Keratinocyte (primary cell): ENCODE measurements around the gene MAP2K5. TPM values are rescaled to one million over a fixed set of nuclear protein-coding genes. Genes with fewer than 3 reads are reported as not detected.

Experiments used
- DNase-seq: peaks from one replicate; pipeline ENCODE4 v3.0.0-alpha.2; 2011; ENCODE audit warnings: low read depth, missing footprints, low spot score
- FAIRE-seq: peaks from 2 replicates; lab custom pipeline; 2011; peaks lifted over from hg19 to GRCh38; lab: Jason Lieb, UNC
- H2AFZ ChIP-seq: 2 replicates; pipeline ENCODE4 v1.6.0; 2012; ENCODE audit warnings: low read length, control low read depth, inconsistent platforms; ENCODE audit not compliant: control insufficient read depth
- H3K27ac ChIP-seq: 2 replicates; pipeline ENCODE4 v1.5.1; 2011; ENCODE audit warnings: low read length; ENCODE audit not compliant: control insufficient read depth, insufficient read depth
- H3K27me3 ChIP-seq: 3 replicates; pipeline ENCODE4 v1.6.0; 2011; ENCODE audit warnings: low read length; ENCODE audit not compliant: control insufficient read depth, insufficient read depth; ENCODE audit errors: extremely low read depth
- H3K36me3 ChIP-seq, 2 experiments: 2 replicates in 1 of 2; 3 replicates in 1 of 2; pipeline ENCODE4 v1.5.1; 2011; ENCODE audit warnings: low read length in 2 of 2, mild to moderate bottlenecking in 1 of 2; ENCODE audit not compliant: control insufficient read depth in 2 of 2, insufficient read depth in 2 of 2; ENCODE audit errors: extremely low read depth in 1 of 2
- H3K4me1 ChIP-seq: 3 replicates; pipeline ENCODE4 v1.5.1; 2011; ENCODE audit warnings: low read length; ENCODE audit not compliant: control insufficient read depth, insufficient read depth; ENCODE audit errors: extremely low read depth
- H3K4me2 ChIP-seq: 3 replicates; pipeline ENCODE4 v1.6.0; 2011; ENCODE audit warnings: low read depth, low read length; ENCODE audit not compliant: control insufficient read depth, insufficient read depth; ENCODE audit errors: extremely low read depth
- H3K4me3 ChIP-seq, 3 experiments: fragments of 200-600 bp in 1 of 3; sonication (generic) in 1 of 3; 2 replicates in 2 of 3; 3 replicates in 1 of 3; pipeline ENCODE4 v1.5.1; 2011 to 2016; ENCODE audit warnings: low read length in 3 of 3, mild to moderate bottlenecking in 3 of 3, control low read depth in 2 of 3, inconsistent platforms in 1 of 3, low read depth in 1 of 3, mixed read lengths in 1 of 3, mixed run types in 1 of 3, moderate library complexity in 1 of 3; ENCODE audit not compliant: control insufficient read depth in 2 of 3, insufficient read depth in 2 of 3; ENCODE audit errors: extremely low read depth in 1 of 3
- H3K79me2 ChIP-seq: 2 replicates; pipeline ENCODE4 v1.6.0; 2012; ENCODE audit warnings: low read length; ENCODE audit not compliant: control insufficient read depth, insufficient read depth
- H3K9ac ChIP-seq: 3 replicates; pipeline ENCODE4 v1.6.0; 2011; ENCODE audit warnings: low read length; ENCODE audit not compliant: control insufficient read depth, insufficient read depth; ENCODE audit errors: extremely low read depth
- H3K9me1 ChIP-seq: 3 replicates; pipeline ENCODE4 v1.6.0; 2011; ENCODE audit warnings: low read length; ENCODE audit not compliant: control insufficient read depth, insufficient read depth; ENCODE audit errors: extremely low read depth
- H3K9me3 ChIP-seq: 2 replicates; pipeline ENCODE4 v1.5.1; 2012; ENCODE audit warnings: low read depth, low read length; ENCODE audit not compliant: control insufficient read depth
- H4K20me1 ChIP-seq: 3 replicates; pipeline ENCODE4 v1.6.0; 2011; ENCODE audit warnings: low read length; ENCODE audit not compliant: control insufficient read depth, insufficient read depth; ENCODE audit errors: extremely low read depth
- EZH2 ChIP-seq: IDR thresholded peaks from one replicate; pipeline ENCODE4 v1.6.1; 2012; ENCODE audit warnings: inconsistent platforms, mild to moderate bottlenecking, low read length, moderate library complexity
- dilution Hi-C: fragments of 300-500 bp; cut with MboI; formaldehyde crosslinking; loops from one replicate; pipeline ENCODE4 v1.7.0; 2020; ENCODE audit warnings: low sequenced_read_pairs; ENCODE audit not compliant: extremely low pct_ligation_motif_present
- polyA plus RNA-seq, 5 experiments: library from polyadenylated mRNA; depleted of rRNA in 3 of 5; stranded (reverse) in 3 of 5; stranded (forward) in 1 of 5; unstranded in 1 of 5; fragments of >200 nt; gene quantifications; 1 replicate in 1 of 5; 2 replicates in 3 of 5; 3 replicates in 1 of 5; pipeline versions ENCODE4 v1.2.1 to v1.2.3, GENCODE V29; 2011 to 2012; ENCODE audit warnings: missing spikeins in 2 of 5, low read depth in 1 of 5, low replicate concordance in 1 of 5
- TF ChIP-seq, protein P1 (sequence below), 3 experiments: IDR thresholded peaks in 1 of 3; conservative IDR thresholded peaks in 1 of 3; optimal IDR thresholded peaks in 1 of 3; 2 replicates in 2 of 3; 3 replicates in 1 of 3; pipeline versions ENCODE3 to v1.5.1; 2011; ENCODE audit warnings: low read length in 3 of 3, mild to moderate bottlenecking in 3 of 3, moderate library complexity in 2 of 3, control low read depth in 1 of 3, inconsistent platforms in 1 of 3; ENCODE audit not compliant: insufficient read depth in 2 of 3; ENCODE audit errors: extremely low read depth in 1 of 3

MAP2K5 gene
- polyA plus RNA-seq, 1 donor (not counting 4 experiments of a cell fraction or from before 2014, with no cell fraction given): 3.6 TPM

DNA sequence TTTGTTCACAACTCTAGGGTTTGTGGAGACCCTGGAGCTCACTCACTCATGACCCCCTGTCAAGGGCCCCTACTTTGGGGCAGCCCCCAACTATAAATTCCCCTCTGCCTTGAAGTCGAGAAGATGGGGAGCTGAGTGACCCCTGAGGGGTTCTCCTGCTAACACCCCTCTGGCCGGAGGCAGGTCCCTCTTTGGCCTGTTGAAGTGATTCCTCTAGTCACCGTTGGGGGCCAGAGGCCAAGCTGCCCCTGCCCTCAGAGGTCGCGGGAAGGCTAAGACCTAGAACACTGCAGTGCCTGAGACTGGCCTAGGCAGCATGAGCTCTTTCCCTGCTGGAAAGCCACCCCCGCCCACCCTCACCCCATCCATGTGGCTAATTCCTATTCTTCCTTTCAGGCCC, 267.4 kb downstream of the MAP2K5 start:
- no peaks in the 10 kb centered on the region for H3K79me2 ChIP-seq
- no peak for FAIRE-seq
- no peak overlapping the region for H3K27ac ChIP-seq
- H3K27me3 ChIP-seq: no peaks in the 10 kb centered on the region
- no peaks in the 10 kb centered on the region for H4K20me1 ChIP-seq
- no peaks in the 10 kb centered on the region for H3K9me1 ChIP-seq
- no peak overlapping the region for H3K4me2 ChIP-seq
- no peak overlapping the region for H2AFZ ChIP-seq
- no peaks in the 10 kb centered on the region for H3K9me3 ChIP-seq
- H3K4me3 ChIP-seq: no peak overlapping the region
- no peaks in the 10 kb centered on the region for H3K36me3 ChIP-seq
- H3K9ac ChIP-seq: no peak overlapping the region
- TF ChIP-seq, protein P1, sequence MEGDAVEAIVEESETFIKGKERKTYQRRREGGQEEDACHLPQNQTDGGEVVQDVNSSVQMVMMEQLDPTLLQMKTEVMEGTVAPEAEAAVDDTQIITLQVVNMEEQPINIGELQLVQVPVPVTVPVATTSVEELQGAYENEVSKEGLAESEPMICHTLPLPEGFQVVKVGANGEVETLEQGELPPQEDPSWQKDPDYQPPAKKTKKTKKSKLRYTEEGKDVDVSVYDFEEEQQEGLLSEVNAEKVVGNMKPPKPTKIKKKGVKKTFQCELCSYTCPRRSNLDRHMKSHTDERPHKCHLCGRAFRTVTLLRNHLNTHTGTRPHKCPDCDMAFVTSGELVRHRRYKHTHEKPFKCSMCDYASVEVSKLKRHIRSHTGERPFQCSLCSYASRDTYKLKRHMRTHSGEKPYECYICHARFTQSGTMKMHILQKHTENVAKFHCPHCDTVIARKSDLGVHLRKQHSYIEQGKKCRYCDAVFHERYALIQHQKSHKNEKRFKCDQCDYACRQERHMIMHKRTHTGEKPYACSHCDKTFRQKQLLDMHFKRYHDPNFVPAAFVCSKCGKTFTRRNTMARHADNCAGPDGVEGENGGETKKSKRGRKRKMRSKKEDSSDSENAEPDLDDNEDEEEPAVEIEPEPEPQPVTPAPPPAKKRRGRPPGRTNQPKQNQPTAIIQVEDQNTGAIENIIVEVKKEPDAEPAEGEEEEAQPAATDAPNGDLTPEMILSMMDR (optimal IDR thresholded peaks at IDR 0.05 in 1 of 3, IDR thresholded peaks at IDR 0.05 in 1 of 3, conservative IDR thresholded peaks at IDR 0.05 in 1 of 3; ENCODE audit: extremely low read depth in 1 of 3, insufficient read depth in 2 of 3, low read length in 3 of 3): no peak
- no peak for TF ChIP-seq EZH2
- no peaks in the 10 kb centered on the region for H3K4me1 ChIP-seq
- dilution Hi-C loops: no loop called here
- no peak for DNase-seq

DNA sequence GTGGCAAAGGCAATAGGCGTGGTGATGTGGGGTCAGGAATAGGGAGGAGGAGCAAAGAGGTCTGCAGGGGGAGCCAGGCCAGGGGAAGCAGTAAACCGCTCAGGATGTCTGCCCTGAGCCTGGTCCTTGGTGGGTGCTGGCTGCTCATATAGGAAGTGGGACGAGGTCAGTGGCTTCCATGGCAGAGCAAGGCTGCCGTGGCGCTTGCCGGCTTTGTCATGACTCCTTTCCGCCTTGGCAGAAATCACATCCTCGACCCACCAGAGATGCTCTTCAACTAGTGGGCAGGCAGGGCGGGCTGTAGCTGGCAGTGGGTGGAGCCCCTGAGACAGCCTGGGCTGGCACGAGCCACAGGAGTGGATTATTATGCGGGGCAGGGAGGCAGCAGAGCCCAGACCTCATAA, 269.7 kb downstream of the MAP2K5 start:
- dilution Hi-C loops: no loop called here
- no peak overlapping the region for H3K9ac ChIP-seq
- H3K4me1 ChIP-seq: no peaks in the 10 kb centered on the region
- no peak overlapping the region for H3K4me3 ChIP-seq
- no peaks in the 10 kb centered on the region for H3K9me3 ChIP-seq
- H3K9me1 ChIP-seq: no peaks in the 10 kb centered on the region
- H3K79me2 ChIP-seq: no peaks in the 10 kb centered on the region
- no peak for FAIRE-seq
- H2AFZ ChIP-seq: no peak overlapping the region
- no peak overlapping the region for H3K27ac ChIP-seq
- TF ChIP-seq EZH2: no peak
- TF ChIP-seq, protein P1 (optimal IDR thresholded peaks at IDR 0.05 in 1 of 3, IDR thresholded peaks at IDR 0.05 in 1 of 3, conservative IDR thresholded peaks at IDR 0.05 in 1 of 3; ENCODE audit: extremely low read depth in 1 of 3, insufficient read depth in 2 of 3, low read length in 3 of 3): no peak
- no peak overlapping the region for H3K4me2 ChIP-seq
- H3K27me3 ChIP-seq: peaks cover 2% of the 10 kb centered on the region
- DNase-seq: no peak
- no peaks in the 10 kb centered on the region for H3K36me3 ChIP-seq
- no peaks in the 10 kb centered on the region for H4K20me1 ChIP-seq
